KMS-11 (cell line): ENCODE data around the gene MPHOSPH6.

ENCODE experiments used
- H2AFZ ChIP-seq: fragments of 200-600 bp; sonication (generic); 2 replicates; pipeline ENCODE4 v1.6.1; 2016; ENCODE audit warnings: antibody characterized with exemption, mixed run types, low read depth
- H3K27ac ChIP-seq: fragments of 200-600 bp; sonication (generic); 2 replicates; pipeline ENCODE4 v1.6.1; 2016; ENCODE audit warnings: mild to moderate bottlenecking, mixed run types
- H3K27me3 ChIP-seq: fragments of 200-600 bp; sonication (generic); 2 replicates; pipeline ENCODE4 v1.6.1; 2017; ENCODE audit warnings: mild to moderate bottlenecking, low read depth, mixed run types, moderate library complexity; ENCODE audit not compliant: insufficient read depth
- H3K36me3 ChIP-seq: fragments of 200-600 bp; sonication (generic); 2 replicates; pipeline ENCODE4 v1.6.1; 2017; ENCODE audit warnings: mild to moderate bottlenecking, mixed run types; ENCODE audit not compliant: insufficient read depth
- H3K4me1 ChIP-seq: fragments of 200-600 bp; sonication (generic); 2 replicates; pipeline ENCODE4 v1.6.1; 2016; ENCODE audit warnings: mild to moderate bottlenecking, low read depth, mixed run types; ENCODE audit not compliant: poor library complexity, severe bottlenecking
- H3K4me2 ChIP-seq: fragments of 200-600 bp; sonication (generic); 2 replicates; pipeline ENCODE4 v1.7.0; 2016; ENCODE audit warnings: mild to moderate bottlenecking, mixed run types
- H3K4me3 ChIP-seq: fragments of 200-600 bp; sonication (generic); IDR thresholded peaks from 2 replicates; pipeline ENCODE4 v1.6.1; 2017; ENCODE audit warnings: low read depth, low read length, mixed read lengths; ENCODE audit not compliant: insufficient read depth
- H3K79me2 ChIP-seq: fragments of 200-600 bp; sonication (generic); 2 replicates; pipeline ENCODE4 v1.6.1; 2016; ENCODE audit warnings: low read depth, mixed run types; ENCODE audit not compliant: insufficient read depth
- H3K9ac ChIP-seq: fragments of 200-600 bp; sonication (generic); 2 replicates; pipeline ENCODE4 v1.6.1; 2016; ENCODE audit warnings: mild to moderate bottlenecking, mixed run types
- H4K20me1 ChIP-seq: fragments of 200-600 bp; sonication (generic); 2 replicates; pipeline ENCODE4 v1.6.1; 2016; ENCODE audit warnings: mild to moderate bottlenecking, mixed run types; ENCODE audit not compliant: insufficient read depth
- CTCF ChIP-seq: fragments of 200-600 bp; sonication (generic); conservative IDR thresholded peaks from 2 replicates; pipeline ENCODE4 v1.6.1; 2017; ENCODE audit warnings: low read depth, mild to moderate bottlenecking, antibody characterized with exemption, low read length, moderate library complexity, mixed read lengths

The MPHOSPH6 gene

GRCh38 chr16:82119405-82119804 is 50.6 kb downstream of the MPHOSPH6 start:
- Histone ChIP-seq H3K27me3 (no peaks in the 10 kb centered on the region), H3K79me2 (no peaks in the 10 kb centered on the region), H4K20me1 (no peaks in the 10 kb centered on the region), H3K27ac (no peak overlapping the region), H3K4me1 (no peaks in the 10 kb centered on the region), H3K9ac (no peak overlapping the region), H3K4me2 (no peak overlapping the region), H2AFZ (no peak overlapping the region), H3K4me3 (no peak overlapping the region), H3K36me3 (no peaks in the 10 kb centered on the region)
- no peak for TF ChIP-seq CTCF

GRCh38 chr16:82118749-82119148 is 51.3 kb downstream of the MPHOSPH6 start:
- Histone ChIP-seq H3K79me2 (no peaks in the 10 kb centered on the region), H3K4me3 (no peak overlapping the region), H3K27ac (no peak overlapping the region), H3K9ac (no peak overlapping the region), H3K36me3 (no peaks in the 10 kb centered on the region), H3K4me1 (no peaks in the 10 kb centered on the region), H3K27me3 (no peaks in the 10 kb centered on the region), H4K20me1 (no peaks in the 10 kb centered on the region), H2AFZ (no peak overlapping the region), H3K4me2 (no peak overlapping the region)
- TF ChIP-seq CTCF, result no peak

GRCh38 chr16:82116535-82116934 is 53.5 kb downstream of the MPHOSPH6 start:
- Histone ChIP-seq H3K4me1 (no peaks in the 10 kb centered on the region), H4K20me1 (no peaks in the 10 kb centered on the region), H3K27me3 (no peaks in the 10 kb centered on the region), H3K27ac (no peak overlapping the region), H3K36me3 (no peaks in the 10 kb centered on the region), H3K9ac (no peak overlapping the region), H3K4me3 (no peak overlapping the region), H3K79me2 (no peaks in the 10 kb centered on the region), H3K4me2 (no peak overlapping the region), H2AFZ (no peak overlapping the region)
- TF ChIP-seq CTCF, result no peak

GRCh38 chr16:82113741-82114140 is 56.3 kb downstream of the MPHOSPH6 start:
- no peak overlapping the region for H3K4me2 ChIP-seq

More at GRCh38 chr16:82113741-82114140, 56.3 kb downstream of the MPHOSPH6 start:
- Histone ChIP-seq H3K79me2 (no peaks in the 10 kb centered on the region), H3K36me3 (no peaks in the 10 kb centered on the region), H3K4me3 (no peak overlapping the region), H3K27ac (no peak overlapping the region), H4K20me1 (no peaks in the 10 kb centered on the region), H3K27me3 (no peaks in the 10 kb centered on the region), H3K9ac (no peak overlapping the region), H3K4me1 (no peaks in the 10 kb centered on the region), H2AFZ (no peak overlapping the region)
- no peak for TF ChIP-seq CTCF
